CD4-positive, CD25-positive, alpha-beta regulatory T cell (primary cell): ENCODE results near the gene KCND2. TPM values are rescaled to one million over a fixed set of nuclear protein-coding genes. Genes with fewer than 3 reads are reported as not detected.

Source experiments
- ATAC-seq, 2 donors: fragments of 150-1000 bp; cut with Tn5 transposase; one replicate each; pipeline ENCODE4 v1.10.0; 2021; ENCODE audit warnings: low read depth in 2 of 2, moderate number of reproducible peaks in 2 of 2, moderate library complexity in 1 of 2
- DNase-seq, 3 donors: peaks; one replicate each; pipeline versions ENCODE4 v3.0.0 to v3.0.0-alpha.2; 2012 to 2022; ENCODE audit warnings: mixed read lengths in 1 of 3
- H3K27ac ChIP-seq: one replicate; pipeline ENCODE4 v1.7.0; 2013; ENCODE audit warnings: mild to moderate bottlenecking, low read length; ENCODE audit not compliant: insufficient read depth, poor library complexity, severe bottlenecking
- H3K27me3 ChIP-seq: one replicate; pipeline ENCODE4 v1.7.0; 2013; ENCODE audit warnings: low read length; ENCODE audit not compliant: control insufficient read depth, insufficient read depth
- H3K36me3 ChIP-seq: one replicate; pipeline ENCODE4 v1.7.0; 2013; ENCODE audit warnings: mild to moderate bottlenecking, low read length, moderate library complexity; ENCODE audit not compliant: control insufficient read depth, insufficient read depth
- H3K4me1 ChIP-seq: 2 replicates; pipeline ENCODE4 v1.7.0; 2013; ENCODE audit warnings: mild to moderate bottlenecking, low read length; ENCODE audit not compliant: insufficient read depth, control insufficient read depth, poor library complexity, severe bottlenecking
- H3K4me3 ChIP-seq: one replicate; pipeline ENCODE4 v1.7.0; 2013; ENCODE audit warnings: low read depth, mild to moderate bottlenecking, low read length, moderate library complexity
- H3K9me3 ChIP-seq, 2 experiments: 1 replicate in 1 of 2; 2 replicates in 1 of 2; pipeline ENCODE4 v1.7.0; 2013; ENCODE audit warnings: low read length in 2 of 2, mild to moderate bottlenecking in 1 of 2, moderate library complexity in 1 of 2; ENCODE audit not compliant: control insufficient read depth in 2 of 2
- H3K27ac Mint-ChIP-seq, 3 donors: one replicate each; pipeline ENCODE4 v1.8.0; 2020 to 2022; ENCODE audit warnings: mild to moderate bottlenecking in 3 of 3, mixed read lengths in 3 of 3, moderate library complexity in 2 of 3
- H3K27me3 Mint-ChIP-seq: one replicate; pipeline ENCODE4 v1.8.0; 2022; ENCODE audit warnings: mild to moderate bottlenecking, mixed read lengths
- H3K36me3 Mint-ChIP-seq: one replicate; pipeline ENCODE4 v1.8.0; 2020; ENCODE audit warnings: mixed read lengths
- H3K4me1 Mint-ChIP-seq, 4 donors: one replicate each; pipeline ENCODE4 v1.8.0; 2020 to 2022; ENCODE audit warnings: mixed read lengths in 4 of 4, mild to moderate bottlenecking in 1 of 4
- H3K4me3 Mint-ChIP-seq, 4 donors: one replicate each; pipeline ENCODE4 v1.8.0; 2020 to 2022; ENCODE audit warnings: mild to moderate bottlenecking in 4 of 4, mixed read lengths in 4 of 4, moderate library complexity in 3 of 4
- H3K9me3 Mint-ChIP-seq, 7 donors: one replicate each; pipeline ENCODE4 v1.8.0; 2020 to 2022; ENCODE audit warnings: mixed read lengths in 7 of 7, mild to moderate bottlenecking in 3 of 7, moderate library complexity in 2 of 7
- polyA plus RNA-seq, 4 donors: library from polyadenylated mRNA; unstranded; fragments of 300-500 nt; fragmentation: Illumina TruSeq; gene quantifications; one replicate each; pipeline ENCODE4 v1.2.3, GENCODE V29; 2021
- total RNA-seq: library from RNA; stranded (reverse); gene quantifications from one replicate; pipeline ENCODE4 v1.2.3, GENCODE V29; 2022

Gene KCND2
- total and polyA plus RNA-seq, 5 donors from 2014 or later: not detected

GRCh38 chr7:120452665-120453064, 179.7 kb downstream of the KCND2 start:
- Histone ChIP-seq H3K4me1 (no peaks in the 10 kb centered on the region), H3K27me3 (no peaks in the 10 kb centered on the region), H3K27ac (no peak overlapping the region), H3K36me3 (no peaks in the 10 kb centered on the region), H3K4me3 (no peak overlapping the region), H3K9me3 (peaks cover 11 to 12% of the 10 kb centered on the region in 2 experiments)
- H3K36me3 Mint-ChIP-seq: no peaks in the 10 kb centered on the region
- no peaks in the 10 kb centered on the region for H3K4me1 Mint-ChIP-seq
- DNase-seq (no peak), ATAC-seq (no peak)
- no peaks in the 10 kb centered on the region for H3K27me3 Mint-ChIP-seq
- peaks cover 2 to 37% (median 12%) of the 10 kb centered on the region in 7 donors for H3K9me3 Mint-ChIP-seq
- no peak overlapping the region for H3K27ac Mint-ChIP-seq
- no peak overlapping the region for H3K4me3 Mint-ChIP-seq

- no peak overlapping the region for H3K4me3 Mint-ChIP-seq
- ATAC-seq: no peak
- no peak overlapping the region for H3K27ac ChIP-seq
- H3K36me3 ChIP-seq: no peaks in the 10 kb centered on the region
- peaks cover 0 to 35% (median 19%) of the 10 kb centered on the region in 7 donors for H3K9me3 Mint-ChIP-seq
- H3K36me3 Mint-ChIP-seq: no peaks in the 10 kb centered on the region
- H3K27ac Mint-ChIP-seq: no peak overlapping the region
- no peaks in the 10 kb centered on the region for H3K27me3 ChIP-seq
- H3K4me1 Mint-ChIP-seq: no peaks in the 10 kb centered on the region
- H3K4me1 ChIP-seq: no peaks in the 10 kb centered on the region
- no peak for DNase-seq
- H3K9me3 ChIP-seq: peaks cover 6 to 8% of the 10 kb centered on the region in 2 experiments
- H3K27me3 Mint-ChIP-seq: no peaks in the 10 kb centered on the region
- H3K4me3 ChIP-seq: no peak overlapping the region
These were observed 183.7 kb downstream of the KCND2 start for GRCh38 chr7:120456699-120457098.

GRCh38 chr7:120460949-120461348, 188.0 kb downstream of the KCND2 start:
- ATAC-seq (no peak), DNase-seq (no peak)
- no peaks in the 10 kb centered on the region for H3K4me1 Mint-ChIP-seq
- H3K9me3 Mint-ChIP-seq: peaks cover 3 to 26% (median 12%) of the 10 kb centered on the region in 7 donors
- no peak overlapping the region for H3K27ac ChIP-seq
- peaks cover 1 to 6% of the 10 kb centered on the region in 2 experiments for H3K9me3 ChIP-seq
- H3K27ac Mint-ChIP-seq: no peak overlapping the region
- H3K27me3 ChIP-seq: no peaks in the 10 kb centered on the region
- H3K27me3 Mint-ChIP-seq: no peaks in the 10 kb centered on the region
- H3K4me3 Mint-ChIP-seq: no peak overlapping the region
- no peaks in the 10 kb centered on the region for H3K36me3 ChIP-seq
- H3K36me3 Mint-ChIP-seq: no peaks in the 10 kb centered on the region
- no peaks in the 10 kb centered on the region for H3K4me1 ChIP-seq
- no peak overlapping the region for H3K4me3 ChIP-seq

- Histone ChIP-seq H3K36me3 (no peaks in the 10 kb centered on the region), H3K27me3 (no peaks in the 10 kb centered on the region), H3K27ac (no peak overlapping the region), H3K4me3 (no peak overlapping the region), H3K4me1 (no peaks in the 10 kb centered on the region), H3K9me3 (no peaks in the 10 kb centered on the region)
- H3K27ac Mint-ChIP-seq: no peak overlapping the region
- ATAC-seq: no peak
- no peaks in the 10 kb centered on the region for H3K36me3 Mint-ChIP-seq
- no peak for DNase-seq
- H3K9me3 Mint-ChIP-seq: peaks cover 3 to 25% (median 5%) of the 10 kb centered on the region in 7 donors
- no peaks in the 10 kb centered on the region for H3K4me1 Mint-ChIP-seq
- no peaks in the 10 kb centered on the region for H3K27me3 Mint-ChIP-seq
- H3K4me3 Mint-ChIP-seq: no peak overlapping the region
These were observed 190.0 kb downstream of the KCND2 start for GRCh38 chr7:120462991-120463390.

- H3K27me3 ChIP-seq: no peaks in the 10 kb centered on the region
- no peaks in the 10 kb centered on the region for H3K4me1 ChIP-seq
- Mint-ChIP-seq H3K27ac (no peak overlapping the region), H3K36me3 (no peaks in the 10 kb centered on the region), H3K4me1 (no peaks in the 10 kb centered on the region), H3K27me3 (no peaks in the 10 kb centered on the region), H3K4me3 (no peak overlapping the region), H3K9me3 (peaks cover under 1 to 18% (median 3%) of the 10 kb centered on the region in 7 donors)
- no peak overlapping the region for H3K4me3 ChIP-seq
- ATAC-seq: no peak
- no peaks in the 10 kb centered on the region for H3K36me3 ChIP-seq
- no peaks in the 10 kb centered on the region for H3K9me3 ChIP-seq
- H3K27ac ChIP-seq: no peak overlapping the region
- DNase-seq: no peak
These were observed 191.1 kb downstream of the KCND2 start for GRCh38 chr7:120464104-120464503.

- no peak overlapping the region for H3K27ac ChIP-seq
These were observed 194.7 kb downstream of the KCND2 start for GRCh38 chr7:120467676-120468075.

GRCh38 chr7:120468611-120469010, 195.6 kb downstream of the KCND2 start:
- Histone ChIP-seq H3K4me1 (no peaks in the 10 kb centered on the region), H3K4me3 (no peak overlapping the region), H3K27ac (no peak overlapping the region), H3K27me3 (no peaks in the 10 kb centered on the region), H3K36me3 (no peaks in the 10 kb centered on the region), H3K9me3 (no peaks in the 10 kb centered on the region)
- ATAC-seq (no peak), DNase-seq (no peak)
- H3K4me1 Mint-ChIP-seq: no peaks in the 10 kb centered on the region
- no peaks in the 10 kb centered on the region for H3K27me3 Mint-ChIP-seq
- H3K36me3 Mint-ChIP-seq: no peaks in the 10 kb centered on the region
- H3K4me3 Mint-ChIP-seq: no peak overlapping the region
- no peak overlapping the region for H3K27ac Mint-ChIP-seq
- H3K9me3 Mint-ChIP-seq: peaks cover 2 to 21% (median 4%) of the 10 kb centered on the region in 7 donors

More at GRCh38 chr7:120467676-120468075, 194.7 kb downstream of the KCND2 start:
- Mint-ChIP-seq H3K4me3 (no peak overlapping the region), H3K9me3 (peaks cover 0 to 17% (median 3%) of the 10 kb centered on the region in 7 donors), H3K4me1 (no peaks in the 10 kb centered on the region), H3K27ac (no peak overlapping the region), H3K36me3 (no peaks in the 10 kb centered on the region), H3K27me3 (no peaks in the 10 kb centered on the region)
- Histone ChIP-seq H3K4me3 (no peak overlapping the region), H3K4me1 (no peaks in the 10 kb centered on the region), H3K27me3 (no peaks in the 10 kb centered on the region), H3K36me3 (no peaks in the 10 kb centered on the region), H3K9me3 (no peaks in the 10 kb centered on the region)
- no peak for ATAC-seq
- DNase-seq: no peak

- no peak overlapping the region for H3K4me3 Mint-ChIP-seq
- peaks cover 0 to 11% (median 5%) of the 10 kb centered on the region in 7 donors for H3K9me3 Mint-ChIP-seq
- H3K27ac ChIP-seq: no peak overlapping the region
- H3K4me1 Mint-ChIP-seq: no peaks in the 10 kb centered on the region
- no peak overlapping the region for H3K4me3 ChIP-seq
- H3K4me1 ChIP-seq: no peaks in the 10 kb centered on the region
- H3K27ac Mint-ChIP-seq: no peak overlapping the region
- H3K36me3 ChIP-seq: no peaks in the 10 kb centered on the region
- ATAC-seq: no peak
- no peaks in the 10 kb centered on the region for H3K27me3 Mint-ChIP-seq
- DNase-seq: no peak
- H3K9me3 ChIP-seq: no peaks in the 10 kb centered on the region
- no peaks in the 10 kb centered on the region for H3K36me3 Mint-ChIP-seq
- H3K27me3 ChIP-seq: no peaks in the 10 kb centered on the region
These were observed 199.9 kb downstream of the KCND2 start for GRCh38 chr7:120472892-120473291.
